Measurements from ENCODE around the gene KRT79.

KRT79 gene

DNA sequence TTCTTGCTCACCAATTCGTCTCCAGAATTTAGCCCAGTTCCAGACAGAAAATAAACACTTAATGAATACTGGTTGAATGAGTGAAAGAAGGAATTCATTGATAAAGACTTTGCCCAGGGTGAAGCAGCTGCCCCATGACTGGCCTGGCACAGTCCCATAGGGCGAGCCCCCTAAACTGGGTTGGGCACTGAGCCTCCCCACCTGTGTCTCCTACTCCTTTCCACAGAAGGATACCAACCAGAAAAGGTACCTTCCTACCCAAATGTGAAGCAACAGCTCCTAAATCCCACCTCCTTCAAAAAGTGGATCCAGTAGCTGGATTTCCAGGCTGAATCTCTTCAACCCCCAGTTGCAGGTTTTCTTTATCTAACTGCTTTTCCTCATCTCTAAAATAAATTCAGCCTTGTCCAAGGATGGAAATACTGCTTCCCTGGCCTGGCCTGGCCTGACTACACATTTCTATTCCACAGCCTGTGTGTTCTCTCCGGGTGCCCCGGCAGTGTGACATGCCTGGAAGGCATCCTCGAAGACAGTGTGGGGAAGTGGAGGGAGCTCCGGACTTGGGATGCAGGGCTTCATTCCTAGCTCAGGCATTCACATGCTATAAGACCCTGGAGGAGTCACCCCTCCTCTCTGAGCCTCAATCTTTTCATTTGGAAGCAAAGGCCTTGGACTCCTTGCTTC lies 45.8 kb downstream of the KRT79 start:
- DNase-seq: no peak

DNA sequence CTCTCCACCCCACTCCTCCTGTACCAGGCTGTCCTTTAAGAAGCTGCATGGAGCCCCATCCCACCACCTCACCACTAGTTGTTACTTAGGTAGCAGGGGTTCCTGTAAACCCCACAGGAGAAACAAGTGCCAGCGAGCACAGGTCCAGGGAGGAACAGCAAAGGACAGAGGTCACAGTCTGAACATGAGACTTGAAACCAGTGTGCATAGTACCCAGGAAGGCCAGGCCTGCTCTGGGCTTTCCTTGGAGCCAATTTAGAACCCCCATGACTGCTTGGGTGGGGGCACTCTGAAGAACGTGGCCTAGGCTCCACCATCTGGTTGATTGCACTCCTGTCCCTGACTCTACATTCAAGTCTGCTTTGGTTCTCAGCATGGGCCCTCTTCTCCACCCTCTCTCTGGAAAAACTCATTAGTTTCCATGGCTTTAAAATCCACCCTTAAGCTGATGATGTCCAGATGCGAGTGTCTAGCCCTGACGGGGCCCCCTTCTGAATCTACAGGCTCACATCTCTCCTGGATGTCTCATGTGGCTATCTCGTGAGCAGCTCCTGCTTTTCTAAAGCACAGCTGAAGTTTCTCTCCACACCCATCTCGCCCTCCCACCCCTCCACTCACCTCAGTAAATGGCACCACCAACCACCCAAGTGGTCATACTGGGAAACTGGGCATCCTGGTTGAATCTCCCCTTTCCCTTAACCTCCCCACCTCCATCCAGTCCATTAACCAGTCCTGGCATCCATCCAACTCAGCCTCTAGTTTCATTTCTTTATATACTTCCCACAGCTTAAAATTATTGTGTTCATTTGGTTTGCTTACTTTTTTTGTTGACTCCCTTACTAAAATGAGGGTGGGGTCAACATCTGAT lies 46.6 kb downstream of the KRT79 start:
- no peak for DNase-seq

DNA sequence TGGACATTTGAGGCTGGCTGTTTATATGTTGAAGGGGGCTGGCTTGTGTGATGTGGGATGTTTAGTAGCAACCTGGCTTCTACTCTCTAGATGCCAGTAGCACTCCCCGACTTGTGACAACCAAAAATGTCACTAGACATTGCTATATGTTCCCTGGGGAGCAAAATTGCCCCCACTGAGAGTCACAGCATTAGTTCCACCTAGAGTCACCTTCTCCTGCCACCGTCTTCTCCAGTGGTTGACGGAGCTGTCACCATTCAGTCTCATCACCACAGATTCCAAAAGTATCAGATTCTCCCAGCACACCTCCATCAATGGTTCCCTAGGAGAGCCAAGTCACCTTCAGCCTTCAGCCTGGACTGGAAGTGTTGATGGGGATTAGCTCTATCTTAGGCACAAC lies 49.2 kb downstream of the KRT79 start:
- DNase-seq: no peak

DNA sequence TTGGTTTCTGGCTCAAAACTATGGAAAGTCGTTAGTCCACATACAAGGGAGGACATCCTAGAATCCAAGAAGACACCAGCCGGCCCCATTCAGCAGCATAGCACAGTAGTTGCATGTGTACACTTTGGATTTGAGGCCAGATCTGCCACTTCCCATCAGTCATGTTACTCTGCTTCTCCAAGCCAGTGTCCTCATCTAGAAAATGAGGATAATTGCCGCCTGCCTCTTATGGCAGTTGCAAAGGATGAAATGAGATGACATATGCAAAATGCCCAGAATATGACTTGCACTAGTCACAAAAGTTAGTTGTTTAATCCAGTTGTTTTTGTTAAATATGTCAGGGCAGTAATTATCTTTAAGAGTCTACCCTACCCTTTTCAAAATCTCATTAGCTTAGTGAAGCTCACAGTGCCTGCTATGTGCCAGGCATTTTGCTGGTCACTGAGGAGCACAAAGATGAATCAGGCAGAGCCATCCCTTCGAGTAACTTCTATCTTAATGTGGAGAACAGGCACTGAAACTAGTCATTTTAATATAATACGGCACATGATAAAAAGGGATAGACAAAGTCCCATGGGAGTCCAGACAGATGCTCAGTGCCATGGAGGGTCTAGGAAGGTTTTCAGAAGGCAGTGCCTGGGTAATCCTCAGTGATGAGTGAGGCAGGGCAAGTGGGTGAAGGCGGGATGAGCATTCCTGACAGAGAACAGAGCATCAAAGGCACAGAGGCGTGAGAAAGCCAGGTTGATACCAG lies 50.4 kb downstream of the KRT79 start:
- no peak for DNase-seq

DNA sequence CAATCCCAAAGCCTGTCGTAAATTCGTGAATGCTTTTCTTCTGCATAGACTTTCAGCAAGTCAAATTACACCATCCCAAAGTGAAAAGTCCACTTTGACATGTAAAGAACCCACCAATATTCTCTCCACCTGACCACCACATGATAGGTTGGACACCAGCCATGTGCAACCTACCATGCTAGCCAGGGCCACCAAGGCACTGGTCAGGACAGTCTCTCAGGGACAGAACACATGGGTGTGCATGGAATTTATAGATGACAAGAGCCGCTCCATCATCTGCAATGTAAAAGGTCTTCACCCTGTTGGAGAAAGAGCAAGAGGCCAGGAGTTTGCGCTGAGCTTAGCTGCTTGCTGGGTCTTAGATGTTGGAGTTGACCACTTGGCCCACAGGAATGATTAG lies 51.6 kb downstream of the KRT79 start:
- no peak for DNase-seq

DNA sequence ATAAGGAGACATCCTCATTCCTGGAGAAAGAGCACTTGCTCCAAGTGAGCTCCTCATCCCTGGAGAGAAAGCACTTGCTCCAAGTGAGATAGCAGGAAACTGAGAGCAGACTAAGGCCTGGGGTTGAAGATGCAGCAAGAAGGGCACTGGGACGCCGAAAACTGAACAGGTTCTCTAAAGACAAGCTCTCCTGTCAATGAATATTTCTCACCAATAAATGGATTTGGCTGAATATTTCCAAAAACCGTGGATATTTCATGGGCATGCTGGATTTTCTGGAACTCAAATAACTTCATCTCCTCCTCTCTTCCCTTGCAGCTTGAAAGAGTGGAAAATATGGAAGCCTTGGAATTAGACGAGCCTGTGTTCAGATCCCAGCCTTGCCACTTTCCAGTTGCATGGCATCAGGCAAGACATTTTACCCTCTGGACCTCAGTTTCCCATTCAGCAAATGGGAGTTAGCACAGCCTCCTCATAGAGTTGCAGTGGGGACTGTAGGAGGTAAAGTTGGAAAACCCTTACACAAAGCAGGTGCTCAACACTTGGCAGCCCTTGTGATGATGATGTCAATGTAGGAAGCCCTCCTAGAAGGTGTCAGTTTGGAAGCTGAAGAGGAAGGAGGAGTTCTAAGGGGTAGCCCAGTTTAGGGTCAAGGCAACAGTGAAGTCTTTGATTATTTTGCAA lies 52.6 kb downstream of the KRT79 start:
- no peak for DNase-seq

DNA sequence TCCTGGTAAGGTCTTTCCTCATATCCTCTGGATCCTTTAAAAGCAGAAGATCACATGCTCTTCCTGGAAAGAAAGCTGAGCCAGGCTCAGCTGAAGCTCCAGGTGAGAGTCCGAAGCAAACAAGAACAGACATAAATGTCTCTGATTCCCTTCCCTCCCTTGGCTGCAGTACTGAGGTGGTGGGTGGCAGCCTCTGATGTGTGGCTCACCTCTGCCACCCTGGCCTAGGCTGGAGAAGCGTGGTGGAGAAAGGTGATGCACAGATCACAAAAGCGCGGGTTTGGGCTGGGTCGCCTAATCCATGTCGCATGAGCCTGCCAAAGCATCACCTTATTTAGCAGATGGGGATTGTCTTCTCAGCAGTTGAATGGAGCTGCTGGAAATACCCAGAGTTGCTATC lies 54.2 kb downstream of the KRT79 start:
- DNase-seq: no peak

DNA sequence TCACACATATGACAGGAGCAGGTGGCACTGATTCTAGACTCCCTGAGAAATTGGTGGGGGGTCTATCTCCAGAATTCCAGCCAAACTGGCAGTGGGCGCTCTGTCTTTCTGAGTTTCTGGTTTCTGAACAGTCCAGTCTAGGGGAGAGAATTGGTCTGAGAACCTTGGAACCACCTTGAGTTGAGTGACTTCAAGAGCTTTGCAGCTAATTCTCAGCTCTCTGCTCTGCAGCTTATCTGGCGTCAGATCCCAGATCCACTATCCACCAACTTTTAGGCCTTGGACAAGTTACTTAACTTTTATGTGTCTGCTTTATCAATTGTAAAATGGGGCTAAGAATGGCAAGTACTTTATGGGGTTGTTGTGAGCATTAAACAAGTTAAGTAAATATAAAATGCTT lies 55.3 kb downstream of the KRT79 start:
- DNase-seq: no peak

DNA sequence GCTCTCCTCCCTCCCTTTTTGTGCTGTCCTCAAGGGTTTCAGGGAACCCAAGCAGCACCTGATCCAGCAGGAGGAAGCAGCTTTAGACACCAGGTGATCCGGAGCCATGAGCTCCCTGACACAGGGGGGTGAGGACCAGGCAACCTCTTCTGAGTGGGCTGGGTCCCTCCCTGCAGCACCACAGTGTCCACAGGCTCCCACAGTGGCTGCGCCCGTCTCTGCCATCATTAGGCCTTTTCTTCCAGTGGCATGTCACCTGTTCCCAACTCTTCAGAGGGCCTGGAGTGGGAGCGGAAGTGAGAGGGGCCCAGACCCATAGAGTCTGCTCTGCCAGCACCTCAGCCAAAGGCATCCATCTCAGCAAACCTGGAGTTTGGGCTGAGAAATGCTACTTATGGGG lies 56.5 kb downstream of the KRT79 start:
- no peak for DNase-seq

DNA sequence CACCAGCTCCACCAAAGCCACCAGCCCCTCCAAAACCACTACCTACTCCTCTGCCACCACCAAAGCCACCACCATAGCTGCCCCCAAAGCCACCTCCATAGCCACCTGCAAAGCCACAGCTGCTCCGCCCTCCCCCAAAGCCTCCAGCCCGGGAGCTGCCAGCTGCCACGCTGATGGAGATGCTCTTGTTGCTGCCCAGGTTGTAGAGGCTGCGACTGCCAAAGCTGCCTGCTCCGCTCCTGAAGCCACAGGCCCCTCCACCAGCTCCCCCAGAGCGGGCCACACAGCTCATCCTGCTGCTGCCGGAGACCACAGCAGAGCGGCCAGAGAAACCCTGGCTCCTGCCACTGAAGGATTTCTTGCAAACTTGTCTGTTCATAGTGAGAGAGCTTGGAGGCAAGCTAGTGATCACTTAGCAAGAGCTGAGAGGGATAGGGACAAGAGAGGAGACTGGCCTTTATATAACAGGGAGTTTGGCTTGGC lies 57.2 kb downstream of the KRT79 start, which contains the start of gene KRT76:
KRT76 (minus strand) TSS at position 433 of the 483 bp plus-strand sequence; CDS start at position 379, 54 bp downstream.
- DNase-seq: no peak

DNA sequence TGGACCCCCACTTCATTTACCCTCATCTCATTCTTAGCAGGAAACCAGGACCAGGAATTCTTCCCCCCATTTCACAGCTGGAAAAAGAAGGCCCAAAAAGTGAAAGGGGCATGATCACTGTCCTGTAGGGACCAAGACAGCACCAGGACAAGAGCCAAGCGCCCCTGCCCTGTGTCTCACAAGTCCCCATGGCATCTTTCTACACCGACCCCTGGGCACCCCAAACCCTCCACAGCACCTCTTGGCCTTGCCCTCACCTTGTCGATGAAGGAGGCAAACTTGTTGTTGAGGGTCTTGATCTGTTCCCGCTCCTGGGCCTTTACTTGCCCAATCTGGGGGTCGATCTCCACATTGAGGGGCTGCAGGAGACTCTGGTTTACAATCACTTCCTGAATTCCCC lies 57.7 kb downstream of the KRT79 start:
- no peak for DNase-seq

DNA sequence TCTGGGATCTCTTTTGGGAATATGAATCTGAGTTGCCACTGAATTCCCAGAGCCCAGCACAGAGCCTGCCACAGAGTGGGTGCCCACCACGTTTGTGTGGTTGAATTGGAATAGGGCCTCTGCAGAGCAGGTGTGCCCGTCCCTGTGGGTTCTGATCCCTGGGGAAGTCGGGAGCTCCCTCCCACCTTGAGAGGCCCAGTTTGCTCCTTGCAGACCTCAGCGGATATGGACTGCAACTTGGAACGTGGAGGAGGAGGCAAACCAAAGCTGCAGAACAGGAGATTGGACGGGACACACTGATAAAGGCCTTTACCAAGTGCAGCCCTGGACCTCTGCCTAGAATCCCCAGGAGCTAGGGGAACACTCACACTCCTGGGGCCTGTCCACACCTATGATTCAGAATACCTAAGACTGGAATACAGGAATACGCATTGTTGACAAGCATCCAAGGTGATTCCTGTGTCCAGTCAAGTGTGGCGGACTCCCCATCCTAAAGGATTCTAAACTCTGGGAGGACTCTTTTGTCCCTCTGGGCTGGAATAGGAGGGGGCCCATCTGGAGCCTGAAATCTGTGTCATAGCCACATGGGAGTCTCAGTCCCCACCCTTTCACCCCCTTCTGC lies 59.4 kb downstream of the KRT79 start:
- DNase-seq: no peak

DNA sequence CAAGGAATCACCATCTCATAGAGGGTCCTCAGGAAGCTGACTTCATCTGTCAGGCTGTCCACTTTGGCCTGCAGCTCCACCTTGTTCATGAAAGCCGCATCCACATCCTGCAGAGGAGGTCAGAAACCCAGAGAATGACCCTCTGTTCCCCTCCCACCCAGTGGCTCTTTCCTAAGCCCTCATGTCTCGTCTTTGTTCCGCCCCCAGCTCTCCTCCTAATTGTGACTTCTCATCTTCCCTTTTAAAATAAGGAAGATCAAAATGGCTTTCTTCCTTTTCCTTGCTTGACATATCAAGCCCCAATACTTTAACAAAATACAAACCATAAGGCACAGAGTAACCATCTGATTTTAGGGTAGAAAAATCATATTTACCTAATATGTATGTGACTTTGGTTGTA lies 61.3 kb downstream of the KRT79 start:
- DNase-seq: no peak

DNA sequence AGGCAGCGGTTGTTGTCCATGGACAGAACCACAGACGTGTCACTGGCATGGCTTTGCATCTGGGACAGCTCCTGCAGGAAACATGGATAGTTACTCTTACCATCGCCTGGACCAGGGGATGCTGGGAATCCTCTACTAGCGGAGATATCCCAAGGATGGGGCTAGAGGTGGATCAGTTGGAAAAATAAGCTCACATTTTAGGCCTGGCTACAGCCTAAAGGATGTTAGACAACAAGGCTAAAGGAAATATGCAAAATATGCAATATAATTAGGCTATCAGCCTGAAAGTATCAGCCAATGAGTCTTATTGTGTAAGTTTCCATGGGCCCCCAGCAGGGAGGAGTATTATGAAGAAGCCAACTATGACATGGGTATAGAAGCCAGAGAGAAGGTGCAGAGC lies 61.9 kb downstream of the KRT79 start:
- no peak for DNase-seq

DNA sequence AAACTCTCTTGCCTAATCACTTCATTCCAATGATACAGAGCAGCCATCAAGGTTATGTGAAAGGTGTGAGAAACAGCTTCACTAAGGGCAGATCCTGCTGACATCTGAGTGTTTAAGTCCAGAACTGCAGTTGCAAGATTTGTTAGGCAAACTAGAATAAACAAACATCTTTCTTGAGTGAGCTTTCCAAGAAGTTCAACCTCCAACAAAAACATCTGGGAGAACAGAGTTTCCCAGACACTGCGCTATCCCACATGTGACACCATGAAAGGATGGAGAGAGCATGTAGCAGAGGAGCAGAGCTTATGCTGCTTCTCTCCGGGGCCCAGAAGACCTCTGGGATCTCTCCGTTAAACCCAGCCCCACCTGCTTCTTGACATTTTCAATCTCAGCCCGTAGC lies 62.6 kb downstream of the KRT79 start:
- no peak for DNase-seq
